Right kidney (tissue), 1 donor: ENCODE measurements around the gene PLEKHA5.
A peak's percentile ranks its signal among the peaks of the same experiment; 100 is the strongest.

Experiments used
- DNase-seq: peaks from one replicate; pipeline ENCODE4 v3.0.0-alpha.2; 2016

The PLEKHA5 gene

DNA sequence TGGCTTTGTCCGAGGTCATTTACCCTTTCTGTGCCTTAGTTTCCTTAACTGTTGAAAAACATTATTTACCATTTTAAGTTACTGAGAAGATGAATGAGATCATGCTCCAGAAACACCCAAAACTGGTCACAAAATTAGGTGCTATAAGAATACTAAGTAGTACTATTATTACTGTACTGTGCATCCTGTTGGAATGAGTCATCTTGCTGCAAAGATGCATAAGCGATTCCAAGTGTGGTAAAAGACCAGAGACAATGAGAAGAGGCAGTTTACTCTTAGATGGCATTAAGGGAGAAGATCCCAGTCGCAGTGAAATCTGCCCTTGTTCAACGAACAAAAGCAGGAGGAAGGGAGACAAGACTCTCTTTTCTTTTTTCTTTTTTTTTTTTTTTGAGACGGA lies 4.2 kb upstream of the PLEKHA5 start:
- DNase-seq, result no peak

DNA sequence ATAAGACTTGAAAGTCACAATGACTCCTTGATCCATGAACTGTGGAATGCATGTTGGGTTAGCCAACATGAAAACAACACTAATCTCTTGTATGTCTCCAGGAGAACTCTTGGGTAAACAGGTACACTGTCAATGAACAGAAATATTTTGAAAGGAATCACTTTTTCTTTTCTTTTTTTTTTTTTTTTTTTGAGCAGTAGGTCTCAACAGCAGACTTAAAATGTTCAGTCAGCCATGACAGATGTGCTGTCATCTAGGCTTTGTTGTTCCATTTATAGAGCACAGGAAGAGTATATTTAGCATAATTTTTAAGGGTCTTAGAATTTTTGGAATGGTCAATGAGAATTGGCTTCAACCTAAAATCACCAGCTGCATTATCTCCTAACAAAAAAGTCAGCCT lies 2.3 kb upstream of the PLEKHA5 start:
- DNase-seq, result no peak

DNA sequence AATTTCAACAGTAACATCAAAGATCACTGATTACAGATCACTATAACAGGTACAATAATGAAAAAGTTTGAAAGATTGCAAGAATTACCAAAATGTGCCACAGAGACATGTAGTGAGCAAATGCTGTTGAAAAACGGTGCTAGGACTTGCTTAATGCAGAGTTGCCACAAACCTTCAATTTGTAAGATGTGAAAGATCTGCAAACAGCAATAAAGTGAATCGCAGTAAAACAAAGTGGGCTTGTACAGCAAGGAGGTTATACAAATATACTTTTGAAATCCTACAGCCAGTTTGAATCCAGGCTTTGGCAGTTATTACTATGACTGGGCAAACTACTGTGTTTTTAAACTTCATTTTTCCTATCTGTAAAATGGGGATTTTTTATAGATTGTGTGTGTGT lies 1.0 kb upstream of the PLEKHA5 start:
- peak; percentile 27 for DNase-seq

DNA sequence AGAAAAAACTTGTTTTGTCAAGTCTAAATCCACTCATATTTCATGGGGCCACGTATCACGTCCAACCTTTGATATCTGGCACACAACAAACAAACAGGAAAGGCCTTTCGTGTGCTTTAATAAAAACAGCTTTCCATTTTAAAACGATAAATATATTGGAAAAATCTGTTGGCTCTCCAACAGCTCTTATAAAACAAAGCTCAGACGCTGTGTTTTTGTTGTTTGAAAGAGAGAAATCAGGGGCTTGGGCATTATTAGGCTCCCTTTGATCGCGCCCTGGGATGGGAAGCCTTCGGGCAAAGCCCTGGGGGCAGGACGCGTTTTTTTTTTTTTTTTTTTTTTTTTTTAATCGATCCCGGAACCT lies 429 bp upstream of the PLEKHA5 start:
- DNase-seq, result peak; percentile 63

DNA sequence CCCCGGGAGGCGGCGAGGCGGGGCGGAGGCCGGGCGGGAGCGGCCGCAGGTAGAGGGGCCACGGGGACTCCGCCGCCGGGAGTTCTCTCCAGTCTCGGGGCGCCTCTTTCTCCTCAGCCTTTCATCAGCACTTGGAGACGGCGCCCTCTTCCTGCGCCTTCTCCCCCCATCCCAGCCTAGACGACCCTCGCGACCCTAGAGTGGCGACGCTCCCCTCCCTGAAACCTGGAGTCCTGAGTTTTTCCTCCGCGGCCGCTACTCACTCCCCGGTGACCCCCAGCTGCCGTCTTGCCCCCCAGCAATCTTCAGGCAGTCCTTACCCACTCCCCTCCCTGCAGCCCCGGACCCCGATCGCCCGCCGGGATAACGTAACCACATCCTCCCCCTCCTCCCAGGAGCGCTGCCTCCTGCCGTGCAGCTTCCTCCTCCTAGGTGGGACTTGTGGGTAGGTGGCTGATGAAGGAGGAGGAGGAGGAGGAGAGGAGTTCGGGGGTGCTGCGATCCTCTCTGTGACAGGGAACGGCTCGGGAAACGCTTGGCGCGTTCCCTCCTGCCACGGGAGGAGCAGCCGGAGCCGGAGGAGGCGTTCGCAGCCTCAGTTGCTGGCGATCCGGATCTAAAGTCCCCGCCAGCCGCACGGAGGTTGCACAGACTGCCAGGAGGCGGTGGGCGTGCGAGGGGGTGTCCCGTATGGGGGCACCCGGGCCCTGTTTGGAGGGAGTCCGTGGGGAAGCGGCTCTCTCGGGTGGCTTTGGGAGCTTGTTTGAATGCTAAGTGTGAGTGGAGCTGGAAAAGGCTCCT lies 891 bp downstream of the PLEKHA5 start:
- DNase-seq, result peak; percentile 85

DNA sequence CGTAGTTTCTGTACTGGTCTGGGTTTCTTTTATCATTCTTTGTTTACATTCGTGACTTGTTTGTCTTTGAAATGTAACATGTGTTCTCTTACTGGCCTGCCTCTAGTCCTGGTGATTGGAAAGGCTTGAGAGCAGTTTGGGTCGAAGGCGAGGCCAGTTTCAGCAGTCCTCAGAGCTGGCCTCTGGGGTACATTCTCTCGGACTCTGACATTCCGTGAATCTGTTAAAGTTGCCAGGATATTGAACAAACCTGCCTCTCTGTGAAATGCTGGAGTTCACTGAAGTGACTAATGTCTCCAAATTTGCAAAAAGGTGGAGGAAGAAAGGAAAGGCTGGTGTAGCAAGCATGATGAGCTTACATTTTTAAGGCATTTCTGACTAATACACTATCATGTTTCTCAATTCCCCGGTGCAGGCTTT lies 1.5 kb downstream of the PLEKHA5 start:
- DNase-seq, result no peak

DNA sequence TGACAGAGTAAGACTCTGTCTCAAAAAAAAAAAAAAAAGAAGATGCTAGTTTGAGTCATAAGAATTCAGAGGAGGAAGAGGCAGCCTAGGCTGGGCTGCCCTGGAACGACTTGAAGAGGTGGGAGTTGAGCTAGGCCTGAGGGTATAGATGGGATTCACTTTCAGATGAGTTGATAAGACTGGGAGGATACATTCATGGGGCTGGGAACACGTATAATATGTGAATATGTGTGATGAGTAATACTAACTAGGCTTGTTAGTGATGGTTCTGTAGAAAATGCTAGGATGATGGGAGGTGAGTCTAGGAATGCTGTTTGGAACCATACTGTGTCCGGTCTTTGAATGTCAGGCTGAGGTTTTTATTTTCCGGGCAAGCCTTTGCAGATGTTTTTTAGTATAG lies 9.0 kb downstream of the PLEKHA5 start:
- no peak for DNase-seq

DNA sequence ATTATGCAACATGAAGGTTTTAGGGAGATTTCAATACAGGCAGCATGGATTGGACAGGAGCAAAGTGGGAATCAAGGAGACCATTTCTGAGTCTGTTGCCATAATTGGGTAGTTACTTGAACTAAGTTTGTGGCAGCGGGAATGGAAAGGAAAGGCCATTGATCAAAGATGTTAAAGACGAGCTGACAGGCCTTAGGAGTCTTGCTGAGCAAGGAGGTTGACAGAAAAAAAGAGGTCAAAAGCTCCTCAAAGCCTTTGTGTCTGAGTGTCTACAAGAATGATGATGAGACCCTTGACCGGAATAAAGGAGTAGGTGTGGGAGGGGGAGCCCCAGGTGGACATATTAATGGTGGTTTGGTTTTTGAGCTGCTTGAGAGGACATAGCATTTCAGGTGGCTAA lies 9.4 kb downstream of the PLEKHA5 start:
- no peak for DNase-seq

DNA sequence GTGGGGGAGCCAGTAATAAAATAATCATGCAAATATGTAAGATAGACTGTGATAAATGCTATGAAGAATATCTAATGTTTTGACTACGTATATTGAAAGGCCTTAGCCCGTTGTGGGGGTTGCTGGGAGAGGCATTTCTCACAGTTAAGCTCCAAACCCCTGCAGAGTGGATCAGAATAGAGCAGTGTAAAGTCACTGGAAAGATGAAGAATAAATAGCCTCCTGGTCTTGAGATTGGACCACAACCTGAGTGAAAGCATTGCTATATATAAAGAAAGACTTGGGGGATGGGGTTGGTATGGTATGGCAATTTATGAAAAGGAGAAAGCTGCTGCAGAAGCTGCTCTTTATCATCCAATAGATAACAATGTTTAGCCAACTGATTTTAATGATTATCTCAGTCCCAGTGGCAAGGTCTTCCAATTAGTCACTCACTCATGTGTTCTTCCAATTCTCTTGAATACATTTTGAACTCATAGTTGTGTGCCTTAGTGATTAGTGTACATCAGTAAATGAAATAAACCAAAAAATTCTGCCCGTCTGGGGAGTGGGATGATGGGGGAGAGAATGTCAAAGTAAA lies 10.2 kb downstream of the PLEKHA5 start:
- no peak for DNase-seq

DNA sequence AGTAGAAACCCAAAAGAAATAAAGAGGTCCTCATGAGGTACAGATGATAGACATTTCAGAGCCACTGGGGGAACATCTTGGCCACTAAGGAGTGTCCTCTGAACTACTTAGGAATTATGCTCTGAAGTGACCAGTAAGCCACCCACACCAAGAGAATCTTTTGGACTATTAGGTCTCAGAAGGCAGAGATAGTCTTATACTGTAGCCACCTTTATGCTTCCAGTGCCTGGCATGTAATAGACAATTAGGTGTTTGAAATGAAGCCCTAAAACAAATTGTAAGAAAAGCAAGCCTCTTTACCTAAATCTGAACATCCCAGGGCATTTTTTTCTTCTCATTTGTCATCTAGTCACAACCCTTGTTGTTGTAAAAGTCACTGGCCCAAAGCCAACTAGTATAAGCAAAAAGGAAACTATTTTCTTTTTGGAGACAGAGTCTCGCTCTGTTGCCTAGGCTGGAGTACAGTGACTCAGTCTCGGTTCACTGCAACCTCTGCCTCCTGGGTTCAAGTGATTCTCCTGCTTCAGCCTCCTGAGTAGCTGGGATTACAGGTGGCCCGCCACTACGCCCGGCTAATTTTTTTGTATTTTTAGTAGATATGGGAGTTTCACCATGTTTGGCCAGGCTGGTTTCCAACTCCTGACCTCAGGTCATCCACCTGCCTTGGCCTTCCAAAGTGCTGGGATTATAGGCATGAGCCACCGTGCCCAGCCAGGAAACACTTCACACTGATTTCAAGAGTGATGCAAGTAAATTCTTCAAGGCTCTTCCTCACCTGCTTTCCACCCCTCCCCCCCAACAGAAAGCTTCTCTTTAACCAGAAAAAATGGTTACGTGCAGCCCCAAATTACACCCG lies 11.1 kb downstream of the PLEKHA5 start:
- DNase-seq, result no peak

DNA sequence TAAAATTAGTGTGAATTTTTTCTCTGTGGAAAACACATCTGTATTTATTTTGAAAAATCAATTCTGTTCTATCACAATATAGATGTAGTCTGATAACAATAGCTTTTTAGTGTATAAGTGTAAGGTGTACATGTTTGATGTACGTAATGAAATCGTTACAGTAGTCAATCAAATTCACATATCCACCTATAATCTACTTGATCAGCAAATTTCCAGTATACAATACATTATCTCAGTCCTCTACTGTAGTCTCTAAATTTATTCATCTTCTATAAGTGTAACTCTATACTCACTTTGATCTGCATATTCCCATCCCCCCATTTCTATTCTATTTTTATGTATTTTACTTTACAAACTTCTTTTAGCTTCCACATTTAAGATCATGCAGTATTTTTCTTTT lies 13.0 kb downstream of the PLEKHA5 start:
- DNase-seq, result no peak

DNA sequence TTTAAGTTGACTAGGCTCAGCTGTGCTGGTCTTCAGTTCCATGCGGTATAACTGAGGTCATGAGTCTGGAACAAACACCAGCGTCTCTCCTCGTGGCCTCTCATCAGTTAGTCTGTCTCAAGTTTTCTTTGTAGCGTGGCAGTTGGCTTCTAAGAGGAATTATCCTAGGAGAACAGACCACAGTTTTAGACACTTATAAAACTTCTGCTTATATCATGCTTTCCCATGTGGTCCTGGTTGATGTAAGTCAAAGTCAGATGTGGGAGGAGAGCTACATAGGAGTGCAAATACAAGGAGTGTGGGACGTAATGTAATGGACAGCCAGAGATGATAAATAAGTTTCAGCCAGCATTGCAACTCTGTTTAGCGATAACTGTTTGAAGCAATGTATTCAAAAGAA lies 14.8 kb downstream of the PLEKHA5 start:
- DNase-seq, result no peak

DNA sequence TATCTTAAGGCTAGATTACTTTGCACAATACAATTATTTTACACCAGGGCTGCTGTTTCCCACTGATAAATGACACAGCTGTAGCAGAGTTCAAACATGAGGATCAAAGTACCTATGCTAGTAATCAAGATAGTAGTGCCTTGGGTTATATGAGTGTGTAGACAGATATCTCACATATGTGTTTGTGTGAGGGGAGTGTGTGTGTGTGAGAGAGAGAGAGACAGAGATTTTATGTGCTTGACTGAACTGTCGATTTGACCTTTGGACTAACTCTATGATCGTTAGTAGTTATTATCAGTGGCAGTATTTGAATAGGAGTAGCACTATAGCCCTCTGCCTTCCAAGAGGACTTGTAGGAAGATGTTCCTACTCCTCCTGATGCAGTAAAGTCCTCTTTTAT lies 15.5 kb downstream of the PLEKHA5 start:
- DNase-seq, result no peak

DNA sequence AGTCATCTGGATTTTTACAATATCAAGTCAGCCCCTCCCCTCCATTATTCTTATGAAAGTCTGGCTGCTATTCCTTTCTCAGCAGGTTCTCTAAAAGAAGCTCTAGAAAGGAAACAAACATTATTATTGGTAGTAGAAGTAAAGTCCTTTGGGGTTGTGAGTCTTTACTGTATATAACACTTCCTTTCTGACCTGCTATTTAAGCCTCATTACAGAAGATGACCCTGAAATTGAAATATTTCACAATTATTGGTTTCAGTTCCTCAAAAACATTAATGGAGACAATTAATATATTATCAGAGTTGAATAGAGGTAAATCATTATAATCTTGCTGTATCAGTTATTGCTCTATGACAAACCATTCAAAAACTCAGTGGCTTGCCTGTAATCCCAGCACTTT lies 19.3 kb downstream of the PLEKHA5 start:
- no peak for DNase-seq

DNA sequence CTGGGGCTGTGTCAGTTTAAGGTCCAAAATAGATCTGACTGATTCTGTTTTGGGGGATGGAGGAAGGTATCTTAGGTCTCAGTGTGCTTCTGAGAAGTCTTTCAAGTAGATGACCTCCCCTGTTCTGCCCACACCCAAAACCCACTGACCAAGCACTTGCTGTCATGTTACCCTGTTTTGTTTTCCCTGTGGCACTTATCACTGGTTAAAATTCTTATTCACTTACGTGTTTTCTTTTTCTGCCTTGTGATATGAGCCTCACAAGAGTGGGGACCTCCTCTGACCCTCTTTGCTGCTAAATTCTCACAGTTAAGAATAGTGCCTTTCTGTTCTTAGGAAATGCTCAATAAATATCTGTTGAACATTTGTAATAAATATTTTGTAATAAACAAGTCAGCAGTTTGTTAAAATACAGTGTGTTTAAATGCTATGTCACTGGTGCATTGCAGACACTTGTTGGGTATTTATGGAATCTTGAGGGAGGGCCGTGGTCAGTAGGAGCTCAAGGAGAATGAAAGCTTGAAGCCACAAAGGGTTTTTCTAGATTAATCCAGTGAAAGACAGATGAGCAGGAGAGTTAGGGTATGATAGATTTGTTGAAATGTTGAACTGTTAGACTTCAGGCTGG lies 20.9 kb downstream of the PLEKHA5 start:
- no peak for DNase-seq

DNA sequence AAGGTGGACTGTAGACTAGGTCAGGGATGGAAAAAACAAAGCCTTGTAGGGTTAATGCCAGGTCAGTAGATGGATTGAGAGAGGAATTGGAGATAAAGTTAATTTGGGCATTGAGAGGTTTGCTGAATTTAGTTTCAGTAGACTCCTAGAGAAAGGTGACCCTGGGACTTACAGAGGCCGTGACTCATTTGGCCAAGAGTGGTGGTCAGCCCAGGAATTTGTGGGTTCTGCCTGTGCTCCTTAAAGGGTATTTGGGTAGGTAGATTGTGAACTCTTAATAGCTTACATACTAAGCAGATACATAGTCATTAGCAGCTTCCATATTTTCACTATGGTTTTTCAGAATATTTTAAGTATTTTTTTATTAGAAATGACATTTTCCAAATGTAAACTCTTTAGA lies 21.8 kb downstream of the PLEKHA5 start:
- DNase-seq, result no peak

DNA sequence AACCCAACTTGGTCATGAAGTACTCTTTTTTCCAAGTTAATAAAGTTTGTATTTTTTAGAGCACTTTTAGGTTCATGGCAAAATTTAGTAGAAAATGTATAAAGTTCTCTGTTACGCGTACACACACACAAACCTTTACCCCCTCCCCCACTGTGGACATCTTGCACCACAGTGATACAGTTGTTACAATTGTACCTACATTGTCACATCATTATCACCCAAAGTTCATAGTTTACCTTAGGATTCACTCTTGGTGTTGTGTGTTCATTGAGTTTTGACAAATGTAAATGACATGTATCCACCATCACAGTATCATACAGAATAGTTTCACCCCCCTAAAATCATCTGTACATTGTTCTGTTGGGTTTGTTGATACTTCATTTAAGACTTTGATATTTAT lies 23.9 kb downstream of the PLEKHA5 start:
- no peak for DNase-seq

DNA sequence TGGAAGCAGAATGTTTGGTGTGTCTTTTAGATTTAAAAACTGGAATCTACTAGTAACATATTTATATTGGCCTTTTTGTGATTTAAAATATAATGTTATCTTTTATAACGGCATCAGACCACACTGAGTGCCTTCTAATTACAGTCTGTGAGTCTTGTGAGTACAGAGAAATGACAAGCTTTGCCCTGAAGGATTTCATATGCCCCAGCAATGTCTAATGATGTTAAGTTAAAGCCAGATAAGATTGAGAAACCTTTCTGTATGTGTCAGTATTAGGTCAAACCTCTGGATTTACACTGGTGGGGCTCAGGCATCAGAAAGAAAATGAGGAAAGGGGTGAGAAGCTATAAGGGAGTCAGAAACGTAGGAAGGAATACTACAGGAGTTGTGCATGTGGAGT lies 25.2 kb downstream of the PLEKHA5 start:
- no peak for DNase-seq

DNA sequence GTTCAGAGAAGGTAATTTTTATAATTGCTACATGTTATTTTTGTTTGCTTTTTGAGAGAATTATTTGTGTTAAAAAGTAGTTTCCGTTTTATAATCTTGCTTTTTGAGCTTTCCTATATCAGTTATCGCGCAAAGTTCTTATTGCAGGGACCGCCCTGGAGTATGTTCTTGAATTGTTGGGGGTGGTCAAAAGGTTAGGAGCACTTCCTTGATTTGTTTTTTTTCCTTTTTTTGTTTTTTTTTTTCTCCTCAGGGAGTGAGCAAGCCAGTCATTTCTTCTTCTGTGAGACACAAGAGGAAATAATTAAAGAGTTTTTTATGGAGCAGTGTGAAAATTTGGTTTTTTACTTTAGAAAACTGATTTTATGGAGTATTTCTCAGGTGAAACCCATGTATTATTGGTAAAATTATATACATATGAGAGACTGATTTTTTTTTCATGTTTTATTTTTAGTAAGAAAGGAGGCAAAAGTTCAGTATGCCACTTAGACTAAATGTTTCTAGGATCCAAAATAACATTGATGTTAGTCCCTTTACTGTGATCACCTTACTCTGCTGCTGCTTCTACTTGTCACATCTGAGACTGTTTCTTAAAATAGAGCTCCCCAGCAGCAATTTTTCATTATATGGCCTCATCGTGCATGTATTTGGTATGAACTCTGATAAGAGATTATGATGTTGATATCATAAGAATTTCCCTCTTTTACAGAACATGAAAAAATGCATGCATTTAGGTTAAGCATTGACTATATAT lies 26.6 kb downstream of the PLEKHA5 start:
- DNase-seq, result no peak

DNA sequence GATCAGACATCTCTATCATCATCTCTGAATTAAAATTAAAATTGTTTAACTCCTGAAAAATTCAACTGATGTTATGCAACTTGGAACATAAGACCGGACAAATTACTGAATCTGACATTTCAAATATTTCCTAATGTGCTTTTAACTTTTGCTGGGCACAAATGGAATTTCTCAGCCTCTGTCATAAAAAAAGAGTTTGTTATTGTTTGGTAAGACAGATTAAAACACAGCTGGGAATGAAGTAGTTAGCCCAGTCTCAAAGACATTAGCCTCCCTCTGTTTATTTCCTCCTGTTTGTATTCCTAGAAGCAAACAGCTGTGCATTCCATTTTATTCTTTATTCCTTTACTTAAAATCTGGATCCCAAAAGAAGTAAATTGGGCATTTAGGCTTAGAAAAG lies 29.4 kb downstream of the PLEKHA5 start:
- no peak for DNase-seq

DNA sequence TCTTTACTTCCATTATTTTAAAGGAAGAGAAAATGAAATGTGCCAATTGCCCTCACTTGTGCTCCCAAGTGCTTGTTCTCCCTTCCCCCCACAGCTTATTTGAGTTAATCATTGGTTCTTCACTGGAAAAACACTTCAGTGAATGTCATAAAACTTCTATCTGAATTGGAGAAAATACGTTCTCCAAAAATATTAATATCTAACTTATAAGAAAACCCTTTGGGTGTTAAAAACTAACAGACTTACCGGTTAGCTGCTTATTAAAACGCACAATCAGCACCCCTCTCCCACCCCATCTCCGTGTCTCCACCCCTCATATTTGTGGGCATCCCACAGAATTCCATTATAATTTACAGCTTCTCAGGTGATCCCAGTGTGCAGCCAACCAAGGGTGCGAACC lies 31.7 kb downstream of the PLEKHA5 start:
- DNase-seq, result no peak

DNA sequence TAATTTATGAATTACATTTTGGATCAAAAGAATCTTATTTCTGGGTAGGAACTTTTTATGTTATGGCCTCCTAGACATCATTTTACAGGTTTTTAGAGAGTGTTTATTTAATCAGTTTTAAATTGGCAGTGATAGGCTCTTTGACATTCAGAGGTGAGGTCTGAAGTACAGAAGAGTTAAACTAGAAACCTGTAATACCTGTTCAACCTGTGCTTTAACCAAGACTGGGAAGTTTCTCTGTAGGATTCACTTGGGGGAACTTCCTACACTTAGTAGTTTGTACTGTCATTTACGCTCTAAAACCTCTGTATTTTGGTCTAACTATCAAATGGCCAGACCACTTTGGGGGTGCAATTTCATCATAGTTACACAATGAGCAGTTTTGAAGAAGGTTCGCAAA lies 35.9 kb downstream of the PLEKHA5 start:
- DNase-seq, result no peak
